Right atrium auricular region (tissue), 2 donors: ENCODE measurements around the gene F8. TPM values are rescaled to one million over a fixed set of nuclear protein-coding genes. Genes with fewer than 3 reads are reported as not detected.

ENCODE experiments used
- DNase-seq: peaks from one replicate; pipeline ENCODE4 v3.0.0-alpha.2; 2019; ENCODE audit warnings: low spot score
- H3K27ac ChIP-seq, 2 donors: fragments of 200-600 bp; sonication (generic); 1 replicate in 1 of 2; 2 replicates in 1 of 2; pipeline ENCODE4 v1.5.1; 2016 to 2019
- H3K27me3 ChIP-seq, 2 donors: fragments of 200-600 bp; sonication (generic); one replicate each; pipeline versions ENCODE4 v1.5.1 to v1.6.0; 2017 to 2019
- H3K36me3 ChIP-seq: fragments of 200-600 bp; sonication (generic); one replicate; pipeline ENCODE4 v1.5.1; 2016
- H3K4me1 ChIP-seq, 2 donors: fragments of 200-600 bp; sonication (generic); one replicate each; pipeline versions ENCODE4 v1.5.1 to v1.6.0; 2017 to 2019
- H3K4me3 ChIP-seq, 2 donors: fragments of 200-600 bp; sonication (generic); 1 replicate in 1 of 2; 2 replicates in 1 of 2; pipeline ENCODE4 v1.5.1; 2017 to 2019; ENCODE audit warnings: mild to moderate bottlenecking in 1 of 2, moderate library complexity in 1 of 2
- H3K9me3 ChIP-seq, 2 donors: fragments of 200-600 bp; sonication (generic); one replicate each; pipeline ENCODE4 v1.5.1; 2019
- total RNA-seq, 2 donors: library from RNA; depleted of rRNA; stranded (reverse); fragments of >200 nt; gene quantifications; one replicate each; pipeline ENCODE4 v1.1.0, GENCODE V29; 2016
- TF ChIP-seq, protein P1 (sequence below), 2 donors: fragments of 200-600 bp; sonication (generic); IDR thresholded peaks; one replicate each; pipeline ENCODE4 v1.5.1; 2019; ENCODE audit warnings: antibody characterized with exemption in 2 of 2

F8 gene
- total RNA-seq, 2 donors from 2014 or later: 41.2 to 42.9 TPM

DNA sequence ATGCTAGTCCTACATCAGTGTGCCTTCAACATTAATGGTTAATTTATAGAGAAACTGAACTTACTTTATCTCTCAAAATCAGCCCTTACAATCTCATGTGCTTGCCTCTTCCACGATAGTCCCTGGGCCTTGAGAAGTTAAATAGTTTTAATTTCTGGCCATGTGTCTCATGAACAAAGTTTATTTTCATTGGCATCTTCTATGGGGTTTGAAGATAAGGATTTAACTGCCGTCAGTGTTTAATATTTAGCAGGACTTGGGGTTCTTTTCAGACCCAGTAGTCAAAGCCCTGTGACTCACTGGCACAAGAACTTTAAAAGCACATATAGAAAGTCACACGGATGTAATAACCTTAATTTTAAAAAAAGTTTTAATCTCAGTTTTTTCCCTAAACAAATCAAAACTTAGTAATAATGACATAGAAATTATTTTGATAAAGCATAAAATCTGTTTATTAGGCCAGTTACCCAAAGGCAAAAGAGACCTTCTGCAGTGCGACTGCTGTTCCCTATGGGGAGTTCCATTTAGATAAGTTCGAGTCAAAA, 207.2 kb downstream of the F8 start:
- no peaks in the 10 kb centered on the region for H3K4me1 ChIP-seq
- no peak overlapping the region for H3K27ac ChIP-seq
- H3K4me3 ChIP-seq: no peak overlapping the region
- no peaks in the 10 kb centered on the region for H3K9me3 ChIP-seq
- H3K27me3 ChIP-seq: no peaks in the 10 kb centered on the region
- TF ChIP-seq, protein P1, sequence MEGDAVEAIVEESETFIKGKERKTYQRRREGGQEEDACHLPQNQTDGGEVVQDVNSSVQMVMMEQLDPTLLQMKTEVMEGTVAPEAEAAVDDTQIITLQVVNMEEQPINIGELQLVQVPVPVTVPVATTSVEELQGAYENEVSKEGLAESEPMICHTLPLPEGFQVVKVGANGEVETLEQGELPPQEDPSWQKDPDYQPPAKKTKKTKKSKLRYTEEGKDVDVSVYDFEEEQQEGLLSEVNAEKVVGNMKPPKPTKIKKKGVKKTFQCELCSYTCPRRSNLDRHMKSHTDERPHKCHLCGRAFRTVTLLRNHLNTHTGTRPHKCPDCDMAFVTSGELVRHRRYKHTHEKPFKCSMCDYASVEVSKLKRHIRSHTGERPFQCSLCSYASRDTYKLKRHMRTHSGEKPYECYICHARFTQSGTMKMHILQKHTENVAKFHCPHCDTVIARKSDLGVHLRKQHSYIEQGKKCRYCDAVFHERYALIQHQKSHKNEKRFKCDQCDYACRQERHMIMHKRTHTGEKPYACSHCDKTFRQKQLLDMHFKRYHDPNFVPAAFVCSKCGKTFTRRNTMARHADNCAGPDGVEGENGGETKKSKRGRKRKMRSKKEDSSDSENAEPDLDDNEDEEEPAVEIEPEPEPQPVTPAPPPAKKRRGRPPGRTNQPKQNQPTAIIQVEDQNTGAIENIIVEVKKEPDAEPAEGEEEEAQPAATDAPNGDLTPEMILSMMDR (IDR thresholded peaks at IDR 0.05): no peak
- no peaks in the 10 kb centered on the region for H3K36me3 ChIP-seq
- no peak for DNase-seq

DNA sequence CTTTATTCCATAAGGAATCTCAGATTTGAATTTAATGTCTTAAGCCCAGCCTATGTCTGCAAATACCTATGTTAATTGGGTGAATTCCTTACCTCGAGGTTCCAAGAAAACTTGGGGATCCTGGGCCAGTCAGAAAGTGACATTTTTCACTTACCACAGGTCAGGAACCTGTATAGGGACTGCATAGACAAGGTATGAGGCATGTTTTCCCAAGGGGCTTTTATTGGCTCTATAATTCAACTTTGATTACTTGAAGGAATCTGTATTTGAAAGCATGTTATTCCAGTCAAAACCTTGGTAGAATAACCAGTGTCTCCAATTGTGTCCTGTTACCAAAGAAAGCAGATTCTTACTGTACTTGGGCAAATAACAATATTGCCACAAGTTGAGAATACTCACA, 208.7 kb downstream of the F8 start:
- H3K4me3 ChIP-seq: no peak overlapping the region
- TF ChIP-seq, protein P1 (IDR thresholded peaks at IDR 0.05): no peak

DNA sequence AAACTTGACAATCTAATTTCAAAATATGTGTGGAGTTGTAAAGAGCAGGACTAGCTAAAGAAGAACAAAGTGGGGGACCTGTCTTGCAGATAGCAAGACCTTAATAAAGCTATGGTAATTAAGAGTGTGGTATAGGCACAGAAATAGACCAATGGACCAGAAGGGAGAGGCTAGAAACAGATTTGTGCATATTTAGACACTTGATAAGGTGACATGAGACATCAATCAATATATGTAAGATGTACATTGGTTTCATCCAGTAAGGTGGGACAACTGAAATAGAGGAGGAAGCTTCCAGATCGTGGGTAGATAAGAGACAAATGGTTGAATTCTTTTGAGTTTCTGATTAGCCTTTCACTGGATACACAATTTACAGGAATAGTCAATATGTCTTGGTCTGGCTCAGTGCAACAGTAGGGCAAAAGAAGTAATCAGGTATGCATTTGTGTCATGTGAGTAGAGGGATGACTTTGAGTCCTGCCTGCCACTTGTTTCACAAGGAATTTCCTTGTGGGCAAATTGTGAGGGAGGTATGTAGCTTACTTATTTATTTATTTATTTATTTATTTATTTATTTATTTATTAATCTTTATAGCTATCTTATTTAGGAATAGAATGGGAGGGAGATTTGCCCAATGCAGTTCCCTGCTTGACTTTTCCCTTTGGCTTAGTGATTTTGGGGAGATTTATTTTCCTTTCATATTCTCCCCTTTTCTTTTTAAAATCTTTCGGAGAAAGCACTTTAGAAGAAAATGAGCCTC, 210.0 kb downstream of the F8 start:
- H3K4me3 ChIP-seq: no peak overlapping the region
- no peaks in the 10 kb centered on the region for H3K27me3 ChIP-seq
- H3K36me3 ChIP-seq: no peaks in the 10 kb centered on the region
- TF ChIP-seq, protein P1 (IDR thresholded peaks at IDR 0.05): no peak
- H3K9me3 ChIP-seq: no peaks in the 10 kb centered on the region
- H3K4me1 ChIP-seq: no peaks in the 10 kb centered on the region
- H3K27ac ChIP-seq: no peak overlapping the region
- DNase-seq: no peak

More for the DNA sequence above, 208.7 kb downstream of the F8 start:
- Histone ChIP-seq H3K9me3 (no peaks in the 10 kb centered on the region), H3K4me1 (no peaks in the 10 kb centered on the region), H3K27me3 (no peaks in the 10 kb centered on the region), H3K36me3 (no peaks in the 10 kb centered on the region), H3K27ac (no peak overlapping the region)
- no peak for DNase-seq

DNA sequence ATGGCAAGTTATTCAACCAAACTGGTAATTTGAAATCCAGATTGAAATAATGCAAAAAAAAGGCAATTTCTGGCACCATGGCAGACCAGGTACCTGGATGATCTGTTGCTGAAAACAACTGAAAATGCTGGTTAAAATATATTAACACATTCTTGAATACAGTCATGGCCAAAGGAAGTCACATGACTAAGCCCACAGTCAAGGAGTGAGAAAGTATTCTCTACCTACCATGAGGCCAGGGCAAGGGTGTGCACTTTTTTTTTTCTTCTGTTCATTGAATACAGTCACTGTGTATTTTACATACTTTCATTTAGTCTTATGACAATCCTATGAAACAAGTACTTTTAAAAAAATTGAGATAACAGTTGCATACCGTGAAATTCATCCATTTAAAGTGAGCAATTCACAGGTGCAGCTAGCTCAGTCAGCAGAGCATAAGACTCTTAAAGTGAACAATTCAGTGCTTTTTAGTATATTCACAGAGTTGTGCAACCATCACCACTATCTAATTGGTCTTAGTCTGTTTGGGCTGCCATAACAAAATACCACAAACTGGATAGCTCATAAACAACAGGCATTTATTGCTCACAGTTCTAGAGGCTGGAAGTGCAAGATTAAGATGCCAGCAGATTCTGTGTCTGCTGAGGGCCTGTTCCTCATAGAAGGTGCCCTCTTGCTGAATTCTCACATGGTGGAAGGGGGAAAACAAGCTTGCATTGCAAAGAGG, 212.4 kb downstream of the F8 start:
- TF ChIP-seq, protein P1 (IDR thresholded peaks at IDR 0.05): no peak
- no peaks in the 10 kb centered on the region for H3K4me1 ChIP-seq

DNA sequence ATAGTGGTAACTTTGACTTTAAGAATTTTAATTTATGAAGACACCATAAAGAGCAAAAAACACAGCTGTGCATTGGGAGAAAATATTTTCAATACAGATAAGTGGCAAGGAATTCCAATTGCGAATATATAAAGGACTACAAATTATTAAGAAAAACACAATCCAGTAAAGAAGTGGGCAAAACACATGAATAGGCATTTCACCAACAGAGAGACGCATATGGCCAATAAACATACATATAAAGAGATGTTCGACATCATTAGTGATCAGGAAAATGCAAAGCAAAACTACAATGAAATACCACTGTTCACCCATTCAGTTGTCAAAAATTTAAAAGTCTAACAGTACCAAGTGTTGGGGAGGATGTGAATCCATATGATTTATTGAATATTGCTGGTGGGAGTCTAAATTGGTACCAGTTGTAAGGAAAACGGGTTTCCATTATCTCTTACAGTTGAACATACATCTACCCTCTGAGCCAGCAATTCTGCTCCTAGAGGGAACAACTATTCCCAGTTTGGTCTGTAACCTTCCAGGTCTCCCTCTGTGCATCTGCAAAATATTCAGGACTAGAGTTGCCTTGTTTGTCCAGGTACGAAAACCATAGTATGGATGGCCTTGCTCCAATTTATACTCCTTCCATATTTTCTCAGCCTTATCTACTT, 215.6 kb downstream of the F8 start:
- Histone ChIP-seq H3K27me3 (no peaks in the 10 kb centered on the region), H3K36me3 (no peaks in the 10 kb centered on the region), H3K4me3 (no peak overlapping the region), H3K9me3 (no peaks in the 10 kb centered on the region), H3K4me1 (peaks cover 0 to 9% of the 10 kb centered on the region in 2 donors), H3K27ac (no peak overlapping the region)
- TF ChIP-seq, protein P1 (IDR thresholded peaks at IDR 0.05): no peak
- no peak for DNase-seq

More for the DNA sequence above, 212.4 kb downstream of the F8 start:
- Histone ChIP-seq H3K9me3 (no peaks in the 10 kb centered on the region), H3K36me3 (no peaks in the 10 kb centered on the region), H3K4me3 (no peak overlapping the region), H3K27ac (no peak overlapping the region), H3K27me3 (no peaks in the 10 kb centered on the region)
- DNase-seq: no peak
